ENCODE measurements around the gene GORASP2. TPM values are rescaled to one million over a fixed set of nuclear protein-coding genes. Genes with fewer than 3 reads are reported as not detected.

GORASP2 gene
- total and polyA plus RNA-seq, 2 experiments from 2014 or later, result 44.5 to 45.2 TPM

DNA sequence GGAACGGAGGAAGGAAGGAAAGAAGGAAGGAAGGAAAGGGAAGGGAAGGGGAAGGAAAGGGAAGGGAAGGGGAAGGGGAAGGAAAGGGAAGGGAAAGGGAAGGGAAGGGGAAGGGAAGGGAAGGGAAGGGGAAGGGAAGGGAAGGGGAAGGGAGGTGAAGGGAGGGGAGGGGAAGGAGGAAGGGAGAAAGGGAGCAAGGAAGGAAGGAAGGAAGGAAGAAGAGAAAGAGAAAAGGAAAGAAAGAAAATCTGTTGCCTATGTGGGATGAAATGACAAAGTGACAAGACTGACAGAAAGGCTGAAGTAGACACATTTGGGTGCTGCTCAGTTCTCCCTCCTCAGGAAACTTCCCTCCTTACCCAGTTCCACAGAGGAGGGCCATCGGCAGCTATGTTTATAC, 46.3 kb upstream of the GORASP2 start (continued):
- TF ChIP-seq, protein P1, sequence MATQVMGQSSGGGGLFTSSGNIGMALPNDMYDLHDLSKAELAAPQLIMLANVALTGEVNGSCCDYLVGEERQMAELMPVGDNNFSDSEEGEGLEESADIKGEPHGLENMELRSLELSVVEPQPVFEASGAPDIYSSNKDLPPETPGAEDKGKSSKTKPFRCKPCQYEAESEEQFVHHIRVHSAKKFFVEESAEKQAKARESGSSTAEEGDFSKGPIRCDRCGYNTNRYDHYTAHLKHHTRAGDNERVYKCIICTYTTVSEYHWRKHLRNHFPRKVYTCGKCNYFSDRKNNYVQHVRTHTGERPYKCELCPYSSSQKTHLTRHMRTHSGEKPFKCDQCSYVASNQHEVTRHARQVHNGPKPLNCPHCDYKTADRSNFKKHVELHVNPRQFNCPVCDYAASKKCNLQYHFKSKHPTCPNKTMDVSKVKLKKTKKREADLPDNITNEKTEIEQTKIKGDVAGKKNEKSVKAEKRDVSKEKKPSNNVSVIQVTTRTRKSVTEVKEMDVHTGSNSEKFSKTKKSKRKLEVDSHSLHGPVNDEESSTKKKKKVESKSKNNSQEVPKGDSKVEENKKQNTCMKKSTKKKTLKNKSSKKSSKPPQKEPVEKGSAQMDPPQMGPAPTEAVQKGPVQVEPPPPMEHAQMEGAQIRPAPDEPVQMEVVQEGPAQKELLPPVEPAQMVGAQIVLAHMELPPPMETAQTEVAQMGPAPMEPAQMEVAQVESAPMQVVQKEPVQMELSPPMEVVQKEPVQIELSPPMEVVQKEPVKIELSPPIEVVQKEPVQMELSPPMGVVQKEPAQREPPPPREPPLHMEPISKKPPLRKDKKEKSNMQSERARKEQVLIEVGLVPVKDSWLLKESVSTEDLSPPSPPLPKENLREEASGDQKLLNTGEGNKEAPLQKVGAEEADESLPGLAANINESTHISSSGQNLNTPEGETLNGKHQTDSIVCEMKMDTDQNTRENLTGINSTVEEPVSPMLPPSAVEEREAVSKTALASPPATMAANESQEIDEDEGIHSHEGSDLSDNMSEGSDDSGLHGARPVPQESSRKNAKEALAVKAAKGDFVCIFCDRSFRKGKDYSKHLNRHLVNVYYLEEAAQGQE (IDR thresholded peaks at IDR 0.05; ENCODE audit: unreplicated experiment), result no peak
- TF ChIP-seq ZNF331 (CRISPR knock-in tag; IDR thresholded peaks at IDR 0.05; ENCODE audit: low read depth) (no peak), CREB1 (CRISPR knock-in tag; IDR thresholded peaks at IDR 0.05; ENCODE audit: low read depth) (no peak), STAT1 (IDR thresholded peaks at IDR 0.05; ENCODE audit: unreplicated experiment) (no peak), NANOG (IDR thresholded peaks at IDR 0.05; ENCODE audit: borderline replicate concordance) (no peak), EZH2 (IDR thresholded peaks at IDR 0.05; ENCODE audit: low read depth, unreplicated experiment) (no peak), POLR2AphosphoS5 (IDR thresholded peaks at IDR 0.05; ENCODE audit: low read depth) (no peak)

DNA sequence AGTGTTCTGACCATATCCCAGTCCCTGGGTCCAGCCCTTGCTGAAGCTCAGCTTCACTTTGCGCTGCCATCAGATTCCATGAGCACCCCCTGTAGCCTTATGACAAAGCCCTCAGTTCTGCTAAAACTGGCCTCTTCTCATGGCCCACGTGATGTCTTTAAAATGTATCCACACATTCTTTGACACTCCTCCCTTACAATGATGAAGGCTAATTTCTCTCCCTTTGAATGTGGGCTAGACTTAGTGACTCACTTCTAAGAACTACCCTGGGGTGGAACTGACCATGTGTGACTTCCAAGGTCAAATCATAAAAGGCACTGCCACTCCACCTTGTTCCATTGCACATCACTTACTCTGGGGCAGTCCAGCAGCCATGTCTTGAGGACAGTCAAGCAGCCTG, 45.4 kb upstream of the GORASP2 start:
- no peaks in the 10 kb centered on the region for H3K36me3 Mint-ChIP-seq (ENCODE audit: low read depth)
- Histone ChIP-seq H2AFZ (no peak overlapping the region), H3F3A (replicated peaks; ENCODE audit: low read depth) (no peaks in the 10 kb centered on the region), H3K4me2 (no peak overlapping the region), H3K4me1 (ENCODE audit: insufficient read depth) (no peaks in the 10 kb centered on the region), H3K36me3 (ENCODE audit: insufficient read depth) (no peaks in the 10 kb centered on the region), H3K9me2 (ENCODE audit: insufficient read depth) (0 out of 2 replicates have a peak, but pooled peaks cover 7% of the 10 kb centered on the region), H4K20me1 (replicated peaks; ENCODE audit: insufficient read depth) (no peaks in the 10 kb centered on the region), H3K79me2 (replicated peaks; ENCODE audit: insufficient read depth) (no peaks in the 10 kb centered on the region), H3K27me3 (ENCODE audit: insufficient read depth) (no peaks in the 10 kb centered on the region), H3K27ac (ENCODE audit: low read depth) (no peak overlapping the region), H3K4me3 (no peak overlapping the region)
- peaks cover 9% of the 10 kb centered on the region for H3K27me3 Mint-ChIP-seq (ENCODE audit: insufficient read depth, low read depth, poor library complexity)
- H3K4me3 Mint-ChIP-seq, result no peak overlapping the region
- H3K27ac Mint-ChIP-seq, result no peak overlapping the region
- ATAC-seq (no peak), DNase-seq (ENCODE audit: low spot score) (no peak)
- no peaks in the 10 kb centered on the region for H3K9me3 Mint-ChIP-seq
- no peaks in the 10 kb centered on the region; the same call in 2 of the 3 replicates for H3K4me1 Mint-ChIP-seq
- TF ChIP-seq ZNF114 (CRISPR knock-in tag; IDR thresholded peaks at IDR 0.05) (no peak), ZNF331 (CRISPR knock-in tag; IDR thresholded peaks at IDR 0.05; ENCODE audit: low read depth) (no peak), JUNB (IDR thresholded peaks at IDR 0.05; ENCODE audit: unreplicated experiment) (no peak), ETS1 (IDR thresholded peaks at IDR 0.05) (no peak), NANOG (IDR thresholded peaks at IDR 0.05; ENCODE audit: borderline replicate concordance) (no peak), STAT1 (IDR thresholded peaks at IDR 0.05; ENCODE audit: unreplicated experiment) (no peak), CREB1 (CRISPR knock-in tag; IDR thresholded peaks at IDR 0.05; ENCODE audit: low read depth) (no peak)
- TF ChIP-seq, protein P1 (IDR thresholded peaks at IDR 0.05; ENCODE audit: unreplicated experiment), result no peak
- TF ChIP-seq, protein P2, sequence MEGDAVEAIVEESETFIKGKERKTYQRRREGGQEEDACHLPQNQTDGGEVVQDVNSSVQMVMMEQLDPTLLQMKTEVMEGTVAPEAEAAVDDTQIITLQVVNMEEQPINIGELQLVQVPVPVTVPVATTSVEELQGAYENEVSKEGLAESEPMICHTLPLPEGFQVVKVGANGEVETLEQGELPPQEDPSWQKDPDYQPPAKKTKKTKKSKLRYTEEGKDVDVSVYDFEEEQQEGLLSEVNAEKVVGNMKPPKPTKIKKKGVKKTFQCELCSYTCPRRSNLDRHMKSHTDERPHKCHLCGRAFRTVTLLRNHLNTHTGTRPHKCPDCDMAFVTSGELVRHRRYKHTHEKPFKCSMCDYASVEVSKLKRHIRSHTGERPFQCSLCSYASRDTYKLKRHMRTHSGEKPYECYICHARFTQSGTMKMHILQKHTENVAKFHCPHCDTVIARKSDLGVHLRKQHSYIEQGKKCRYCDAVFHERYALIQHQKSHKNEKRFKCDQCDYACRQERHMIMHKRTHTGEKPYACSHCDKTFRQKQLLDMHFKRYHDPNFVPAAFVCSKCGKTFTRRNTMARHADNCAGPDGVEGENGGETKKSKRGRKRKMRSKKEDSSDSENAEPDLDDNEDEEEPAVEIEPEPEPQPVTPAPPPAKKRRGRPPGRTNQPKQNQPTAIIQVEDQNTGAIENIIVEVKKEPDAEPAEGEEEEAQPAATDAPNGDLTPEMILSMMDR (conservative IDR thresholded peaks at IDR 0.05; ENCODE audit: low read depth in 2 of 2), result no peak
